NCI-H146 treated with DMSO at 0.1 percent for 48 hours (cell line): Measurements from ENCODE around the gene TCP11.

ENCODE experiments used
- DNase-seq: peaks from one replicate; lab custom pipeline; 2025; ENCODE audit not compliant: unreplicated experiment; lab: John Stamatoyannopoulos, UW

The TCP11 gene

GRCh38 chr6:35096129-35096862 lies 44.8 kb downstream of the TCP11 start:
- DNase-seq: no peak

- DNase-seq: no peak
Observed at GRCh38 chr6:35094183-35094582, 47.0 kb downstream of the TCP11 start.

GRCh38 chr6:35093783-35094182 lies 47.4 kb downstream of the TCP11 start:
- no peak for DNase-seq

GRCh38 chr6:35093118-35093445 lies 48.1 kb downstream of the TCP11 start:
- no peak for DNase-seq

GRCh38 chr6:35092362-35093117 lies 48.6 kb downstream of the TCP11 start:
- no peak for DNase-seq

GRCh38 chr6:35091346-35092083 lies 49.6 kb downstream of the TCP11 start:
- DNase-seq: peak; percentile 8

GRCh38 chr6:35090734-35091133 lies 50.4 kb downstream of the TCP11 start:
- no peak for DNase-seq

GRCh38 chr6:35089935-35090505 lies 51.1 kb downstream of the TCP11 start:
- DNase-seq: no peak

GRCh38 chr6:35089216-35089934 lies 51.8 kb downstream of the TCP11 start:
- DNase-seq: no peak

GRCh38 chr6:35088281-35089215 lies 52.6 kb downstream of the TCP11 start:
- DNase-seq: no peak

GRCh38 chr6:35087361-35088280 lies 53.5 kb downstream of the TCP11 start:
- no peak for DNase-seq

GRCh38 chr6:35086636-35087360 lies 54.3 kb downstream of the TCP11 start:
- no peak for DNase-seq

GRCh38 chr6:35086282-35086632 lies 54.9 kb downstream of the TCP11 start:
- no peak for DNase-seq

GRCh38 chr6:35085359-35086281 lies 55.5 kb downstream of the TCP11 start:
- no peak for DNase-seq

GRCh38 chr6:35084511-35085203 lies 56.5 kb downstream of the TCP11 start:
- DNase-seq: no peak

- no peak for DNase-seq
Observed at GRCh38 chr6:35084041-35084491, 57.1 kb downstream of the TCP11 start.
